Germinal center (tissue), 1 donor: ENCODE measurements around the gene PMVK.

Source experiments
- DNase-seq: peaks from one replicate; pipeline ENCODE4 v3.0.0; 2012; ENCODE audit warnings: mixed read lengths, low spot score

Gene PMVK

DNA sequence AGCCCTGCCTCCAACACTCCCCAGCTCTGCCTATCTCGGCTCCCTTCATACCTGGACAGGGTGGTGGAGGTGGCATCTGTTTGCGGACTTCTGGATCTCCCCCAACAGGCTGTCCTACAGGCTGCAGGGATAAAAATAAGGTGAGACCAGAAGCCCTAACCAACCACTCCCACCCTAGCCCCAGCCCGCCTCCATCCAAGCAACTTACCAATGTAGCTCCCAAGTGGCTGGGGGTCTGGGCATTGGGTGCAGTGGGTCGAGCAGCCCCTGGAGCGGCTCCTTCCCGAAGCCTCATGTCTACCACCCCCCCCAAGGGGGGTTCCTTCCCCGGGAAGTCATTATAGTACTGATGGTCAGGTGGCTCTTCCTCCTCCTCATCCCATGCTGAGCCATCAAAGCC is 29.6 kb upstream of the PMVK start:
- no peak for DNase-seq

DNA sequence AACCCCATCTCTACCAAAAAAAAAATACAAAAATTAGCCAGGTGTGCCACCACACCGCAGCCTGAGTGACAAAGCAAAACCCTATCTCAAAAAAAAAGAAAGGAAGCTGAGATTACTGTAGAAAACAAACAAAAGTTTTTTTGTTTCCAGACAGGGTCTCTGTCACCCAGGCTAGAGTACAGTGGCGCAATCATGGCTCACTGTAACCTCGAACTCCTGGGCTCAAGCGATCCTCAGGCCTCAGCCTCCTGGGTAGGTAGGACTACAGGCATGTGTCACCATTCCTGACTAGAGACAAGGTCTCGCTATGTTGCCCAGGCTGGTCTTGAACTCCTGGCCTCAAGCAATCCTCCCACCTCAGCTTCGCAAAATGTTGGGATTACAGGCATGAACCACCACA is 27.8 kb upstream of the PMVK start:
- DNase-seq, result no peak

DNA sequence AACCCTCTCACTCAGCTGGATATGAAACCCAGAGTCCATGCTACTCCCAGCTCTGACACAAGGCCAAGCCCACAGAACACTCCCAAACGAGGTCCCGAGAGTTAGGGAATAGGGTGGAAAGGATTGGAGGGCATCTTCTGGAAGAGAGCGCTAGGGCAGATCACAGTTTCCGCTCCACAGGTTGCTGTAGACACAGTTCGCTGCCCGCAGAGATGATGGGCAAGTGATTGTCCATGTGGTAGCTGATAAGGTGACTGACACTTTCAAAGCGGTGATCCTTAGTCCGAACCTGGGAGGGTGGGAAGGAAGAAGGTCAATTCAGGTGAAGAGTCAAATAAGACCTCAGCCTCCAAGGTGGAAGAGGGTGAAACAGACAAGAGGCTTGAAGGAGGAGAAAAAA is 27.1 kb upstream of the PMVK start:
- no peak for DNase-seq

DNA sequence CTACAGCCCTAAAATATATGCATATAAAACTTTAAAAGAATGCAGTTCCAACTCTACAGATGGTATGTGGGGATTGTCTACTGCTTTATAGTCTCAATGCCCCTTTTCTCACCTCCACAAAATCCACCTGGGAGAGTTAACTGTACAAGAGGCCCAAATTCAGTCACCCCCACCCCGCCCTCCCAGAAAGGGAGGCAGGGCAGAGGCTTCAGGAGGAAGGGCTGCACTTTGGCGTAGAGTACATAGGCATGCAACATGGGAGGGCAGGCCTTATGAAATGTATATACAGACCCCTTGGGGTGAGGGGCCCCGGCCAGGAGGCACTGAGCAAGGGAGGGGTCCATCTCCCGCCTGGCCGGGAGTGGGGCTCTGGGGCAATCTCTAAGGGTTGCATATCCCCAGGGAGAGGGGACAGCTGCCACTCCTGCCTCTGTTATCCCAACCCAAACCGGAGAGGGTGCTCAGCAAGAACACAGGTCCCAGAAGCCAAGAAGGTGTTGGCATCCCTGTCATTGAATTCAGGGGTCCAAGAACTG is 26.3 kb upstream of the PMVK start:
- no peak for DNase-seq

DNA sequence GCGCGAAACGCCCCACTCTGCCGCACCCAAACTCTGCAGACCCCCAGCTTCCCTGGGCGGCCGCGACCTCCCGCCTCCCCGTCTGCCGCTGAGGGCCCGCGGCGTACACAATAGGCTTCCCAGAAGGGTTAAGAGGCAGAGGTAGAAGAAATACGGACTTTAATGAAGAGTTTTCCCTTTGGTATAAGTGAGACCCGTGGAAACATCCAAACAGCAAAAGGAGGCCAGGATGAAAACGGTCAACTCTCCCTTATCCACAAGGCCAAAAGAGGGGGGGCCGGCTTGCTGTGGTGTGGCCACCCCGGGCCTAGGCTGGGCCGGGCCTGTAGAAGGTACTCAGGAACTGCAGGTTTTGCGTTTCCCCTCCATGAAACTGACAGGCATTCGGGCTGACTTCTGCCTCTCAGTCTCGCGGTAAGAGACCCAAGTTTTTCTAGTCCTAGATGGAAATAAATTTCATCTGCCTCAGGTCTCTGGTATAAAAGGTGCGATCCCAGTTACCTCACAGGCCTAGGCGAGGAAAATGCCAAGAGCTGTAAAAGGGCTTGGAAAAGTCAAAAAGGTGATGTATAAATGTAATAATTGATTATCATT is 25.7 kb upstream of the PMVK start:
- peak; percentile 53 for DNase-seq

DNA sequence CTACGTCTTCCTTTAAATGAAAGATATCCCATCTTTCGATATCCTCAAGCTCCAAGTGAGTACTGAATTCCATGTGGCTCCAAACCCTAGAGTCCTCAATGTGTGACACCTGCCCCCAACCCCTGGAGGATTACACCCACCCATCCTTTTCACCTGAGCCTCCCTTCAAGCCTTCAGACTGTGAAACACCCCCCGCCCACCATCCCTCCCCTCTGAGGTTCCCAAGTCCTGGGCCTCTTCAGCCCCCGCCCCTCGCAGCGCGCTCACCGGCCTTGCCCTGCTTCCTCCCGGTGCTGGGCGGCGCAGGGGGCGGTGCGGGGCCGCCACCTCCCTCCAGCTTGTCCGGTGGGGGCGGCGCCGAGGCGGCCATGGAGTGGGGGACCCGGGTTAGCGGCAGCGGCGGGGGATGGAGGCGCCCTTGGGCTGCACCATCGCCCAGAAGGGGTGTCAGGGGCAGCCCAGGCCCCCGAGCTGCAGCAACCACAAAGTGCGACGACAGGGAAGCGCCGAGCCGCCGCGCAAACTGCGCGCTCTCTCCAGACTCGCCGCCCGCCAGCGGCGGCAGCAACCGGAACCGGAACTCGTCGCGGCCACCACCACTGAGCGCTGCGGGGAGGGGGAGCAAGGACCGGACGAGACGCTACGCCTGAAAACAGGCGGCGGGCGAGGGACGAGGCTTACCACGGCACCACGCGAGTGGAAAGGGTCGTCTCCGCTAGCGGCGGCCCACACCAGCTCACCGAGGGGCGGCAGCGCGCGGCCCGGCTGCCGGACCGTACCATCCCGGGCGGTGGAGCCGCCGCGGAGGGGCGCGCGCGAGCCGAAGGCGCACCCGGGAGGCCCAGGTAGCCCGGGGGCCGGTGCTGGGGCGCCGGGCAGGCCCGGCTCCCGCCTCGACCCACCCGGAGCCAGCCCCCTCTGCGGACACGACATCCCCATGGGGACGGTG is 25.0 kb upstream of the PMVK start, which contains the start of gene PYGO2:
TSS of gene PYGO2 (minus strand) at position 576 of the 949 bp plus-strand sequence. CDS start at position 370, 206 bp downstream.
- peak; percentile 81 for DNase-seq

DNA sequence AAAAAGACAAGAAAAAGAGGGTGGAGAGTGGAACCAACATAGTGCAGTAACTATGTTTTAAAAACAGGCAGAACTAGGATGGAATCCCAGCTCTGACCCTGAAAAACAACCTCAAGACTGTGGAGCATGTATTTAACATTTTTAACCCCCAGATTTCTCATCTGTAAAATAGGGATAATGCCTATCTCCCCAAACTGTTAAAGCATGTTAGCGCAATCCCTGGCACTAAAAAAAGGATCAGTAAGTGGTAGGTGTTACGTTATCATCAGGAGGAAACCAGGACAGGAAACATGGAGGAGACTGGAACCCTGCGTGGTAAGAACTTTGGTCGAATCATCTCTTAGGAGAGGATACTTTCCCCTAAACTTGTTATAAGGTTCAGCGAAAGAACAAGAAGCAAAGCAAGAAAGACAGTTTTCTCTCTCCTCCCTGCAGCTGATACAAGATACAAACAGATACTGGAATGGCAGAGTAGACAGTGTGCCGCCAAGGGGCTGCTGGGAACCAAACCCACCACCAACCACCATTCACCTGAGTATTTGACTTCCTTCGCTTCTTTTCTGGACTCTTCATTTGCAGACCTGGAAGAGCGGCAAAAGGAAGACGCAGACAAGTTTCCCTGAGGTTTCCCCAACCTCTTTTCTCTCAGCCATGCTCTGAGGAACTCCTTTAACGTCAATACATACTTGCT is 24.1 kb upstream of the PMVK start:
- no peak for DNase-seq

DNA sequence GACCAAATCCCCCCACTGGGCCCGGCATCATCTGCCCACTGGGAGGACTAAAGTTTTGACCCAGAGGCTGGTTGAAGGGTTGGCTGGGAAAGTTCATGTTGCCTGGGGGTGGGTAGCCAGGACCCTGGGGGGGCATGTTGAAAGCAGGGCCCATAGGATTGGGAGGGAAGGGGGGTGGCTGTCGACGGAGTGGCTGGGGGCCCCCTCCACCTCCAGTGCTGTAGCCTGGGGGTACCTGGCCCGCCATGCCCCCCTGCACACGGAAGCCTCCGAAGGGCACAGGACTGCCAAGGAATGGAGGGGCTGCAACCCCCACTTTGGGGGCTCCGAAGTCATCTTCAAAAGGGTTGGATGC is 22.9 kb upstream of the PMVK start:
- no peak for DNase-seq

DNA sequence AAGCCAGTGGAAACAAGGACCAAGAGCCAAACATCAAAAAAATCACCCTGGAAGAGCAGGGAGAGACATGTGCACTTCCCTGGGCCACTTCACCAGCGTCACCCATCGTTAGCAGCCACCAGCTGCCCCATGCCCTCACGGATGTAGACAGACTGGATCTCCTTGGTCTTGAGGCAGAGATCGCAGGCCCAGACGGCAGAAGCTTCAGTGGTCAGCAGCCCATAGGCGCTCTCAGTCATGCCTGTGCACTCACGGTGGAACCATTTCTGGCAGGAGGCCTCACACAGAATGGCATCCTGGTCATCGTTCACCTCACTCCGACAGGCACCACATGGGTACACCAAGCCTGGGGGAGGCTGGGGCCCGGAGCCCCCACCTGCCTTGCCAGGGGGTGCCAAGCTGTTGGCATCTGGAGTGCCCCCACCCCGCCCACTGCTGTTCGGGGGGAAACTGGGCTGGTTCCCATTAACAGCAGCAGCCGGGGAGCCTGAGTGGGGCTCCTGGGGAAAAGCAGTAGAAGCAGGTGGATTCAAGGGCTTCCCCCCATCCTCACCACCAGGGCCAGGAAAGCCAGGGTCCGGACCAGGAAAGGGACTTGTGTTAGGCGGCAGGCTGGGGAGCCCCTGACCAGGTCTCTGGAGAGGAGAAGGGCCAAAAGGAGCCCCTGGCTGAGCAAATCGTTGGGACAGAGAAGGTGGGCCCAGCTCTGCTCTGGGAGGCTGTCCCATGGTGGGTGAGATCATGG is 22.3 kb upstream of the PMVK start:
- no peak for DNase-seq

DNA sequence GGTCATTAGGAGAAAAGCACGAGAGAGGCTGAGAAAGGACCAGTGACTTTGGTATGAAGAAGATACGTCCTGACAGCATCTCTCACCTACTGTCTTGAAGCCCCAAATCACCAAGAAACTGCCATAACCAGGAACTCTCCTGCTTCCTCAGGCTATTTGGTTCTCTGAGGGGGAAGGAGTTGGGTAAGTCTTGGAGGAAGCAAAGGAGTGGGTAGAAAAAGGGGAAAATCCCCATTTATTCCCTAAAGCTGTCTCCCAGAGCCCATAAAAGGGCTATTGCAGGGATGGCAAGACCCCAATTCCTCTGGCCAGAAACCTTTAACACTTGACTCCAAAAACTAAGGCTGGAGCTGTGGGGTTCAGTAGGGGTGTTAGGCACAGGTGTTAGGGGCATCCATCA is 21.5 kb upstream of the PMVK start:
- DNase-seq, result no peak

DNA sequence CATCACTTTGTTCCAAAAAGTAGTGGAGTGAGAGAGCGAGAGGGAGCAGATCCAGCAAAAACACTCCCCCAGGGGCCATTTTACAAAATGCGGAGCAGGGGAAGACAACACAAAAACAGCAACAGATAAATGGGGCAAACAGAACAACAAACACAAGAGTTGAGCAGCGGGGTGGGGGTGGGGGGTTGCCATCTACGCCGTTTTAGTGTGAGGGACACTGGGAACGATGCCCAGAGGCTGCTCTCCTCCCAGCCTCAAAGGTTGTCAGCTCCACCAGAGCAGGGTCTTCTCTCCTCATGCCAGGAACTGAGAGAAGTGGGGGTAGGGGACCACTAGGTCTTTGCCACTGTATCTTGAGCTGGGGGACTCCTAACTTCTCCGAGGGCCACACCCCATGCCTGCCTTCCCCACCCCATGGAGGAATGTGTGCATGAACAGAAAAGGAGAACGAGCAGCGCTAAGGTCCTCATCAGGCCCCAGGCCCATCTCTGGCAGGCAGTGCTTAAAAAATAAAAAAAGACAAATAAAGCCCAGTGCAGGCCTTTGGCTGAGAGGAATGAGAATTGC is 20.7 kb upstream of the PMVK start:
- DNase-seq, result no peak

DNA sequence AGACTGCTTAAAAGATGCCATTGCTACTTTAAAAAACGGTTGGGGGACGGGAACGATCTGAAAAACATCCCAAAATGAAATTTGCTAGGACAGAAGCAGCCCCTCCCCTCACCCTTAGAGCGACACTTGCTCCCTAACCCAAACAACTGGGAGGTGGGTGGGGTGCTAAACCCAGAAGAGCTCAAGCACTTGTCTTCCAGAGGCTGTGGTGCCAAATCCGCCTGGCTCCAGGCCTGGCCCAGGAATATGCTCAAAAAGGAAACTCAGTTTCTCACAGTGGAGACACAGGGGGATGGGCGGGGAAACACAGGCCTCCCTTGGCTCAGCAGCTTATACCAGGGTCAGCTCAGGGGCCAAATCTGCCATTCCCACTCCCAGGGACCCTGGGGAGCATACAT is 20.0 kb upstream of the PMVK start:
- no peak for DNase-seq

DNA sequence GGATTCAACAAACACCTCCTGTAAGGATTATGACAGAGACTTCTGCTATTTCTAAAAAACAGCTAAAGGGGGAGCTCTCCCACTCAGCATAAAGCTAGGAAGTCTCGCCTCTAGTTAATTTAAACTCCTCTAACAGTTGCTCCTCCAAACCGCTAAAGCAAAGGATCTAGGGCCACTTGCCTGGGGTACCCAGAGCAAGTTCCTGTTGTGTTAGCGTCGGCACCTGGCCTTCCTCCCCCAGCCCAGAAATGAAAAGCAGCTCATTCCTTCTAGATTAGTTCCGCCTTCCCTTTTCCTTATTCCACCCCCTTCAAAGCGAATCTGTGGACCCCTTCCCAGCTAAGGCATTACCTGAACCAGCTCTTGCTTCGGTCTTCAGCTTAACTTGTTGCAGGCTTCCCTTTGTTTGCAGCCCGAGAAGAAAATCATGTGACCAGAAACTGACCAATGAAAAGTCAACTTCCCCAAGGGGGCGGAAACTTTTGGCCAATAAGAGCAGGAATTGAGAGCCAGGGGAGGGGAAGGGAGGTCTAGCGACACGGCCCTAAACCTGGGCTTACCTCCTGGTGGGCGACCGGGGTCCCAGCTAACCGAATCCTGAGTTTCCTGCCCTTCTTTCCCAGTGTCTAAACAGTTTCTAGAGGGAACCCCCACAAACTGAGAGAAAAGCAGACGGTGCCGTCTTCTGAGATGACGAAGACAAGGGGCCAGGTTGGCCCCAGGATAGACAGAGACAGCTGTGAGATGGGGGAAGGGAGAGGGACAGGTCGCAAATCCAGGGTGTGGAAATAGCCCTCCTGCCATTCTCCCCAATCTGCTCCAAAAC is 19.4 kb upstream of the PMVK start, which contains the start of gene PBXIP1:
TSS of gene PBXIP1 (minus strand) at position 382 of the 826 bp plus-strand sequence. CDS start 2,378 bp downstream, outside the sequence.
- DNase-seq, result peak; percentile 96

DNA sequence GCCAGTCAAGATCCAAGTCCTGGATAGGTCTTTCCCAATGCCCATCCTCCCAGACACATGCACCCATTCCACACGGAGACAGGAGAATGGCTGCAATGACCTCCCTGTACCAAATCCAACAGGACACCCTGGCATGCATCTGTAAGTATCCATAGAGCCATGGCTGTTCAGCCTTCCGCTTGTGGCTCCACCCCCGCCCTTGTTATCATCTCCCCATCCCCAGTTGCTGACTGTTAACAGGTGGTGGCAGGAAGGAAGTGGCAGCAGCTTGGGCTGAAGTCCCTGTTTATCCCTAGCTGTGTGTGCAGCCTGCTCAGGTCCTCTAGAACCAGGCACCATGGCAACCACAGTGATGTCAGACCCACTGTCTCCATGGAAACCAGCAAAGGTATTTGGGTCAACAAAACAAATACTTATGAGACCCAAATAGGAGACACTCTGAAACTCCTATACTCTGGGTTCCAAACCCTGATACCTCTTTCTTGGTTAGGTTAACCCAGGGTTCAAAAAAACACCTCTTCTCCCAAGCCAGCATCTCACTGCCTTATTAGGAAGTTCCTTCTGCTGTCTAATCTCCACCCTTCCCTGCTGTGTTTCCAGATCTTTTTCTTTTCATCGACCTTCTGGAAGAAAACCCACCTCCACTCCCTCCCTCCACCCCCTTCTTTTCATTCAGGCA is 18.7 kb upstream of the PMVK start:
- DNase-seq, result peak; percentile 85

DNA sequence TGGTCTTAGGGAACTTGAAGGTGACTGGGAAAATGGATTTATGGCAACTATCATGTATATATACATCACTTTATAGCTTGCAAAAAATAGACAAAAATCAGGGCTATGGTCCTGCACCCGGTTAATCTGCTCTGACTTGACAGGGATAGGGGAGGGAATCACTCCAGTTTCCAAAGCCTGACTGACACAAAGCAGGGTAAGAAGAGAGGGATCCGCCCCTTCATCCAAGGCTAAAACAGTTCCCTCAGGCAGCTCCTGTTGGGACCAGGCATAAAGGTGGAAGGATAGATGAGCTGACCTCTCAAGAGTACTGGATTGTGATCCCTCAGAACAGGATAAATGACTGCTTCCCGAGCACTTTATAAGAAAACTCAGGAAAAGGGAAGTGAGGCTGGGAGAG is 18.0 kb upstream of the PMVK start:
- no peak for DNase-seq

DNA sequence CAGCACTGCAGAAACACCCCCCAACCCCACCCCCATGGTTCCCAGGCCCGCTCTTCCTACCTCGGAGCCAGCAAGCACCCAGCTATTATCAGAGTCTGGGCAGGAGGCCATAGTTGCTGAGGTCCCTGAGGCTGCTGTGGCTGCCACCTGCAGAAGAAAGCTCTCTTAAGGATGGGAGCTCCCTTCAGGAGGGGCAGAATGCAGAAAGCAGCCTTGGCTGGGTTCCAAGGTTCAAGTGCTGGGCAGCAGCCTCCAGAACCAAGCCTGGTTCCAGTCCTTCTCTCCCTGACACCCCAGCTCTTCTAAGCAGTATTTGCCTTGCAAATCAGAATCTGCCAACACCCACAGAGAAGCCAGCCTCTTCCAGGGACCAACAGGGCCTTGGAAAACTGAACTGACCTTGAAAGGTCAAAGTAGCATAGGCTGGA is 17.1 kb upstream of the PMVK start:
- no peak for DNase-seq

DNA sequence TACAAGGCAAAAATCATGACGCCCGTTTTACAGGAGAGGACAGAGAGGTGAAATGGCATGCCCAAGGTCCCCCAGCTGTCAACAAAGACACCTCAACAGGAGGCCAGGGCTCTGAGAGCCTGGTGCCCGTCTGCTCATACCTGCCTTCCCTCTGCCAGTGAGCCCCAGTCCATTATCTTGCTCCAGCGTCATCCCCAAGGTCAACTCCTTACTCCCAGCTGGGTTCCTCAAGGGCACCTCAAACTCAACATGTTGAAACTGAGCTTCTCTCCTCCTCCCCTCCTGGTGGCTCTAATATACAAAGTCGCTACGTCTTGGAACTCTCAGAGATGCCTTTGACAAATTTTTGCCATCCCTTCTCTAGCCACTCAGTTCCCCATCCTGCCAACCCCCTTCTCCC is 16.1 kb upstream of the PMVK start:
- no peak for DNase-seq

DNA sequence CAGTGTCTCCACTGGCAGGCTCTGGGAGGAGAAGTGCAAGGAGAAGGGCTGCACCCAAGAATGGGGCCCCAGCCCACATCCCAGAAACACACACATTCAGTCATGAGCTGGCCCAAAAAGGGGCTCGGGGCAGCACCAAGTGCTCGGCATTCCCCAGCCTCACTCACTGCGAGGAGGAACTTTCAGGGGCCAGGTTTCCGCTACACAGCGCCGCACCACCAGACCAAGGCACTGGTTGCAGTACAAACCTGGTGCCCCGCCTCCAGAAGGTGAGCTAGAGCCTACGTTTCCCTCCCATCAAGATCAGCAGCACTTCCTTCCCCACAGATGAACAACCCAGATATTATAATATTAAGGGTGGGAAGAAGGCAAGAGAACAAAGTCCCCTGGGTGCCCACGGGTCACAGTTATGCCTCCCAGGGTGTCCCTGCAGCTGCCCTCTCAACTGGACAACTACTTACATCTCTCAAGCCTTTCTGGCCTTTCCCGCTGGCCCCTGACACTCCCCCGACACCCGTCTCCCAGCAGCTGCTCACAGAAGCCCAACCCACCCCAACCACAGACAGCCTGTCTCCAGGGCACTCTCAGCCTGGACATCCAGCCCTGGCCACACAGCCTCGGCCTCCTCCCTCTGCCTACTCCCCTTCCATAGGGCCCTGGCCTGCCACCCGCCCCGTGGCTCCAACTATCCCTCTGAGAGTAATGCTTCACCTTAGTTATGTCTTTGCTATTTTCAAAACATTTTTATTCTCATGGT is 15.6 kb upstream of the PMVK start:
- peak; percentile 71 for DNase-seq

DNA sequence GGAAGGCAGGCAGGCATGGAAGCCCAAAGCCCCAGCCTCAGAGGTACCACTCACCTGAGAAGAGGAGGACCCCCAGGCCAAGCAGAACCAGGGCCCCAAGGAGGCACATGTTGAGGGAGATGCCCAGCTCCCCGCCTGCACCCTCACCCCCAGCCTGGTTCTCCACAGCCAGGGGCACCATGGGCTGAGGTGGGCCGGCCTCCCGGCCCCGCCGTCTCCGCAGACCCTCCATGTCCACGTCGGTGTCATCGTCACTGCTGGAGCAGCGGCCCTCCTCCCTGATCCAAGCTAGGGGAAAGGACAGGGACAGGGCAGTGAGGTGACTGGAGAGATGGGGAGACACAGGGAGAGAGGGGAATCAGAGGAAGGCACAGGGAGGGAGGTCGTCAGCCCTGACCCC is 11.6 kb upstream of the PMVK start:
- no peak for DNase-seq
